ENCODE results near the gene APAF1. TPM values are rescaled to one million over a fixed set of nuclear protein-coding genes. Genes with fewer than 3 reads are reported as not detected.

The APAF1 gene
- polyA plus RNA-seq, 1 of the 3 experiments (the other 2 are of a cell fraction): 3.3 TPM

DNA sequence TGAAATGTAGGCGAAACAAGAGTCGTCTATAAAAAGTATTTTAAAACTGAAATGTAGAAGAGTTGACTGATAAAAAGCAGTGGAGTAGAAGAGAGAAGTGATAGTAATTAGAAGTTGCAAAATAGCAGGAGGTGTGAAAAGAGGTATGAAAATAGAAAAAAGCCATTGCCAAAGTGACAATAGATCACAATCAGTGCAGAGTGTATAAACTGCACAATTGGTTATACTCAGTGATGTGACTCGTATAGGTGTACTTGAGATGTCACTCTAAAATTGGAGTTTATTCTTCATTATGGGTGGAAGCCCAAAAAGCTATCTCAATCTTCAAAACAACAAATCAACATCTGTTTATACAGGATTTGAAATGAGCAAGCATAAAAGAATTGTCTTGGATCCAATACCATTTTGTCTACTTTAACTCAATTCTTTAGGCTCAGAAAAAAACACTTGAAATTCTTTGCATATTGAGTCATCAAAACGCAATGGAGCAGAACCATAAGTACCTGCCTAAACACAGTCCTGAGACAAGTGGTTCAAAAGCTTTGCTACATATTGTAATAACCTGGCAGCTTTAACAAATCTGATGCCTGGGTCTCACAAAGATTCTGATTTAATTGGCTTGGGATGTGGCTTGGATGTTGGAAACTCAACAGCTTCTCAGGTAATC lies 9.3 kb upstream of the APAF1 start:
- H3K4me1 ChIP-seq (ENCODE audit: control insufficient read depth in 1 of 2, insufficient read depth in 2 of 2, low read depth in 1 of 2, low read length in 1 of 2): no peaks in the 10 kb centered on the region; a peak in 1 of 4 replicates
- H2AFZ ChIP-seq (ENCODE audit: low read depth): no peak overlapping the region
- H3K9ac ChIP-seq: no peak overlapping the region
- H4K20me1 ChIP-seq (ENCODE audit: insufficient read depth): peaks cover 16% of the 10 kb centered on the region
- H3K27ac ChIP-seq (ENCODE audit: low read depth in 2 of 2, low read length in 1 of 2): peak overlapping the region; percentile 12 to 51; a peak in 3 of 4 replicates
- peaks cover 88% of the 10 kb centered on the region for H3K79me2 ChIP-seq (ENCODE audit: insufficient read depth)
- no peaks in the 10 kb centered on the region for H3K9me2 ChIP-seq
- H3K27me3 ChIP-seq (ENCODE audit: insufficient read depth): no peaks in the 10 kb centered on the region
- peaks cover 24% of the 10 kb centered on the region for H3F3A ChIP-seq (replicated peaks; ENCODE audit: insufficient read depth)
- no peak overlapping the region for H3K4me3 ChIP-seq (ENCODE audit: low read depth in 2 of 2, low read length in 1 of 2)
- DNase-seq: no peak
- ChIA-PET POLR2A (no interaction called here), CTCF (interaction anchor here (0.9 to 1.3 kb wide), 2 partner anchors 10 to 69 kb away, joined by 3 to 4 read pairs; partner anchors contain the start of gene APAF1)
- H3K4me2 ChIP-seq: 0 out of 2 replicates have a peak overlapping the region, but pooled peaks have one; percentile 10
- no peaks in the 10 kb centered on the region for H3K9me3 ChIP-seq
- peaks cover 0 to 28% of the 10 kb centered on the region in 2 experiments for H3K36me3 ChIP-seq (replicated peaks in 1 of 2; ENCODE audit: control insufficient read depth in 1 of 2, insufficient read depth in 2 of 2, low read length in 1 of 2)
- WGBS (ENCODE audit: low lambda C conversion rate): 69% methylated on average over 4 of the region's 4 CpGs
- TF ChIP-seq TEAD4 (IDR thresholded peaks at IDR 0.05; ENCODE audit: borderline replicate concordance, insufficient read depth) (peak; percentile 69; the same call in 1 of the 2 replicates), RFX5 (IDR thresholded peaks at IDR 0.05; ENCODE audit: low read length) (no peak), RXRA (IDR thresholded peaks at IDR 0.05; ENCODE audit: borderline replicate concordance, low read depth) (no peak), TAF1 (IDR thresholded peaks at IDR 0.05; ENCODE audit: borderline replicate concordance, low read depth, low read length) (no peak), EP300 (IDR thresholded peaks at IDR 0.05; ENCODE audit: borderline replicate concordance in 1 of 2, low read depth in 1 of 2, low read length in 1 of 2) (0 out of 4 replicates have a peak, but pooled peaks of 1 of the 2 experiments have one; percentile 9), MXI1 (IDR thresholded peaks at IDR 0.05; ENCODE audit: low read depth, low read length) (no peak), ELF1 (IDR thresholded peaks at IDR 0.05) (no peak), SIN3A (IDR thresholded peaks at IDR 0.05; ENCODE audit: borderline replicate concordance, low read depth, low read length) (no peak), JUND (IDR thresholded peaks at IDR 0.05) (peak; percentile 87), FOXM1 (IDR thresholded peaks at IDR 0.05; ENCODE audit: low read depth) (no peak), NRF1 (IDR thresholded peaks at IDR 0.05; ENCODE audit: low read depth, low read length) (no peak), CHD2 (IDR thresholded peaks at IDR 0.05; ENCODE audit: low read length, partially characterized antibody) (no peak), YY1 (IDR thresholded peaks at IDR 0.05; ENCODE audit: low read depth) (no peak), SMC3 (IDR thresholded peaks at IDR 0.05; ENCODE audit: low read depth, low read length) (no peak), RAD21 (IDR thresholded peaks at IDR 0.05; ENCODE audit: low read length) (no peak), POLR2AphosphoS5 (IDR thresholded peaks at IDR 0.05; ENCODE audit: low read depth, low read length) (no peak), TCF12 (IDR thresholded peaks at IDR 0.05) (peak; percentile 55), EZH2phosphoT487 (IDR thresholded peaks at IDR 0.05; ENCODE audit: borderline replicate concordance, low read depth) (no peak), NFIC (IDR thresholded peaks at IDR 0.05; ENCODE audit: borderline replicate concordance) (peak; percentile 42; the same call in 1 of the 2 replicates), FOXJ3 (CRISPR knock-in tag; IDR thresholded peaks at IDR 0.05) (no peak)
- TF ChIP-seq, protein P1, sequence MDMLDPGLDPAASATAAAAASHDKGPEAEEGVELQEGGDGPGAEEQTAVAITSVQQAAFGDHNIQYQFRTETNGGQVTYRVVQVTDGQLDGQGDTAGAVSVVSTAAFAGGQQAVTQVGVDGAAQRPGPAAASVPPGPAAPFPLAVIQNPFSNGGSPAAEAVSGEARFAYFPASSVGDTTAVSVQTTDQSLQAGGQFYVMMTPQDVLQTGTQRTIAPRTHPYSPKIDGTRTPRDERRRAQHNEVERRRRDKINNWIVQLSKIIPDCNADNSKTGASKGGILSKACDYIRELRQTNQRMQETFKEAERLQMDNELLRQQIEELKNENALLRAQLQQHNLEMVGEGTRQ (IDR thresholded peaks at IDR 0.05; ENCODE audit: borderline replicate concordance, low read depth, low read length): no peak
- TF ChIP-seq, protein P2, sequence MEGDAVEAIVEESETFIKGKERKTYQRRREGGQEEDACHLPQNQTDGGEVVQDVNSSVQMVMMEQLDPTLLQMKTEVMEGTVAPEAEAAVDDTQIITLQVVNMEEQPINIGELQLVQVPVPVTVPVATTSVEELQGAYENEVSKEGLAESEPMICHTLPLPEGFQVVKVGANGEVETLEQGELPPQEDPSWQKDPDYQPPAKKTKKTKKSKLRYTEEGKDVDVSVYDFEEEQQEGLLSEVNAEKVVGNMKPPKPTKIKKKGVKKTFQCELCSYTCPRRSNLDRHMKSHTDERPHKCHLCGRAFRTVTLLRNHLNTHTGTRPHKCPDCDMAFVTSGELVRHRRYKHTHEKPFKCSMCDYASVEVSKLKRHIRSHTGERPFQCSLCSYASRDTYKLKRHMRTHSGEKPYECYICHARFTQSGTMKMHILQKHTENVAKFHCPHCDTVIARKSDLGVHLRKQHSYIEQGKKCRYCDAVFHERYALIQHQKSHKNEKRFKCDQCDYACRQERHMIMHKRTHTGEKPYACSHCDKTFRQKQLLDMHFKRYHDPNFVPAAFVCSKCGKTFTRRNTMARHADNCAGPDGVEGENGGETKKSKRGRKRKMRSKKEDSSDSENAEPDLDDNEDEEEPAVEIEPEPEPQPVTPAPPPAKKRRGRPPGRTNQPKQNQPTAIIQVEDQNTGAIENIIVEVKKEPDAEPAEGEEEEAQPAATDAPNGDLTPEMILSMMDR (IDR thresholded peaks at IDR 0.05): no peak
- TF ChIP-seq, protein P3, sequence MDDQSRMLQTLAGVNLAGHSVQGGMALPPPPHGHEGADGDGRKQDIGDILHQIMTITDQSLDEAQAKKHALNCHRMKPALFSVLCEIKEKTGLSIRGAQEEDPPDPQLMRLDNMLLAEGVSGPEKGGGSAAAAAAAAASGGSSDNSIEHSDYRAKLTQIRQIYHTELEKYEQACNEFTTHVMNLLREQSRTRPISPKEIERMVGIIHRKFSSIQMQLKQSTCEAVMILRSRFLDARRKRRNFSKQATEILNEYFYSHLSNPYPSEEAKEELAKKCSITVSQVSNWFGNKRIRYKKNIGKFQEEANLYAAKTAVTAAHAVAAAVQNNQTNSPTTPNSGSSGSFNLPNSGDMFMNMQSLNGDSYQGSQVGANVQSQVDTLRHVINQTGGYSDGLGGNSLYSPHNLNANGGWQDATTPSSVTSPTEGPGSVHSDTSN (IDR thresholded peaks at IDR 0.05): peak; percentile 34
- TF ChIP-seq, protein P4, sequence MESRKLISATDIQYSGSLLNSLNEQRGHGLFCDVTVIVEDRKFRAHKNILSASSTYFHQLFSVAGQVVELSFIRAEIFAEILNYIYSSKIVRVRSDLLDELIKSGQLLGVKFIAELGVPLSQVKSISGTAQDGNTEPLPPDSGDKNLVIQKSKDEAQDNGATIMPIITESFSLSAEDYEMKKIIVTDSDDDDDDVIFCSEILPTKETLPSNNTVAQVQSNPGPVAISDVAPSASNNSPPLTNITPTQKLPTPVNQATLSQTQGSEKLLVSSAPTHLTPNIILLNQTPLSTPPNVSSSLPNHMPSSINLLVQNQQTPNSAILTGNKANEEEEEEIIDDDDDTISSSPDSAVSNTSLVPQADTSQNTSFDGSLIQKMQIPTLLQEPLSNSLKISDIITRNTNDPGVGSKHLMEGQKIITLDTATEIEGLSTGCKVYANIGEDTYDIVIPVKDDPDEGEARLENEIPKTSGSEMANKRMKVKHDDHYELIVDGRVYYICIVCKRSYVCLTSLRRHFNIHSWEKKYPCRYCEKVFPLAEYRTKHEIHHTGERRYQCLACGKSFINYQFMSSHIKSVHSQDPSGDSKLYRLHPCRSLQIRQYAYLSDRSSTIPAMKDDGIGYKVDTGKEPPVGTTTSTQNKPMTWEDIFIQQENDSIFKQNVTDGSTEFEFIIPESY (IDR thresholded peaks at IDR 0.05; ENCODE audit: borderline replicate concordance, low read depth): no peak
- TF ChIP-seq, protein P5, sequence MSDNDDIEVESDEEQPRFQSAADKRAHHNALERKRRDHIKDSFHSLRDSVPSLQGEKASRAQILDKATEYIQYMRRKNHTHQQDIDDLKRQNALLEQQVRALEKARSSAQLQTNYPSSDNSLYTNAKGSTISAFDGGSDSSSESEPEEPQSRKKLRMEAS (IDR thresholded peaks at IDR 0.05; ENCODE audit: low read depth): no peak
- TF ChIP-seq, protein P6, sequence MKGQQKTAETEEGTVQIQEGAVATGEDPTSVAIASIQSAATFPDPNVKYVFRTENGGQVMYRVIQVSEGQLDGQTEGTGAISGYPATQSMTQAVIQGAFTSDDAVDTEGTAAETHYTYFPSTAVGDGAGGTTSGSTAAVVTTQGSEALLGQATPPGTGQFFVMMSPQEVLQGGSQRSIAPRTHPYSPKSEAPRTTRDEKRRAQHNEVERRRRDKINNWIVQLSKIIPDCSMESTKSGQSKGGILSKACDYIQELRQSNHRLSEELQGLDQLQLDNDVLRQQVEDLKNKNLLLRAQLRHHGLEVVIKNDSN (IDR thresholded peaks at IDR 0.05; ENCODE audit: borderline replicate concordance, low read depth): no peak

Data from SK-N-SH (cell line).